IPS DF 6.9 (cell line): ENCODE results near the gene USP13.
"Not testable (repeated sequence)": the region's sequence is repeated elsewhere in the genome, so short reads cannot be mapped to it uniquely, and the experiment has no call there.

Experiments used
- DNase-seq: peaks from one replicate; pipeline ENCODE4 v3.0.0-alpha.2; 2013; ENCODE audit warnings: low read depth, low spot score
- H3K27ac ChIP-seq: one replicate; pipeline ENCODE4 v1.5.1; 2013; ENCODE audit warnings: low read length, control low read depth
- H3K27me3 ChIP-seq: 2 replicates; pipeline ENCODE4 v1.6.1; 2013; ENCODE audit warnings: mild to moderate bottlenecking, low read length; ENCODE audit not compliant: control insufficient read depth, insufficient read depth
- H3K36me3 ChIP-seq: 2 replicates; pipeline ENCODE4 v1.6.1; 2013; ENCODE audit warnings: low read length; ENCODE audit not compliant: control insufficient read depth, insufficient read depth
- H3K4me1 ChIP-seq: 2 replicates; pipeline ENCODE4 v1.6.1; 2013; ENCODE audit warnings: low read length; ENCODE audit not compliant: control insufficient read depth, insufficient read depth
- H3K4me3 ChIP-seq: 2 replicates; pipeline ENCODE4 v1.5.1; 2013; ENCODE audit warnings: mild to moderate bottlenecking, low read length
- H3K9me3 ChIP-seq: 2 replicates; pipeline ENCODE4 v1.6.1; 2013; ENCODE audit warnings: low read length, inconsistent platforms; ENCODE audit not compliant: control insufficient read depth, insufficient read depth
- WGBS: extraction: QIAGEN DNeasy Blood & Tissue Kit; methylation state at CpG from one replicate; pipeline ENCODE4 v1.1.7; 2013; ENCODE audit warnings: mixed read lengths, missing lambda C conversion rate; ENCODE audit not compliant: insufficient read length, insufficient coverage; 5-methylcytosine and 5-hydroxymethylcytosine counted together

USP13 gene

DNA sequence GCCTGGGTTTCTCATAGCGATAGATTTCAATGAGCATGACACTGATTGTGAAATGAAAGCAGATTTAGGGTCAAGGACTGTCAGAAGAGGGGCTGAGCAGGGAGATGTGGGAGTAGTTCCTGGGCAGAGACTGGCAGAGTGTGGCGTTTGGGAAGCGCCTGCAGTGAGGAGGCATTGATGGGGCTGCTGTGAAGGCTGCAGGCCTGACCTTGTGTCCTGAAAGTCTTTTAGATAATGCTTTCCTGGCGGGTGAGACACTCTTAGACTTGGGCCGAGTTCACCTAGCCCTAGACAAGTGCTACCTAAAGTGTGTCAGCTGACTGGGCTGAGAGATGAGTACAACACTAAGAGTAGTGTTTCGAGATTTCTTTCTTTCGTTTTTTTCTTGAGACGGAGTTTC lies 20.7 kb downstream of the USP13 start:
- H3K36me3 ChIP-seq = no peaks in the 10 kb centered on the region
- H3K4me1 ChIP-seq = 0 out of 2 replicates have a peak, but pooled peaks cover 1% of the 10 kb centered on the region
- H3K4me3 ChIP-seq = no peak overlapping the region
- no peak for DNase-seq
- no peak overlapping the region for H3K27ac ChIP-seq
- H3K9me3 ChIP-seq = no peaks in the 10 kb centered on the region
- no peaks in the 10 kb centered on the region for H3K27me3 ChIP-seq
- no CpG with 5 or more reads among the region's 8 CpGs for WGBS

DNA sequence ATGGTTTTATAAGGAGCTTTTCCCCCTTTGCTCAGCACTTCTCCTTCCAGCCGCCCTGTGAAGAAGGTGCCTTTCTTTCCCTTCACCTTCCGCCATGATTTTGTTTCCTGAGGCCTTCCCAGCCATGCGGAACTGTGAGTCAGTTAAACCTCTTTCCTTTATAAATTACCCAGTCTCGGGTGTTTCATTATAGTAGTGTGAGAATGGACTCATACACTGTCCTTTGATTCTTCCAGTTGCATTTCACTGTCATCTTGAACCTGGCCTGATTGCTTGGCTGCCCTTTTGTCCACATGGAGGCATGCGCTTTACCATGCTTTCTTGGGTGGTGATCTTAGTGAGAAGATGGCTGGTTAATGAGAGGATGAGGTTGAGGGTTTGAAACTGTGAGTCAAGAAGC lies 23.2 kb downstream of the USP13 start:
- no CpG with 5 or more reads among the region's 5 CpGs for WGBS
- H3K36me3 ChIP-seq = no peaks in the 10 kb centered on the region
- no peak overlapping the region for H3K4me3 ChIP-seq
- H3K27ac ChIP-seq = no peak overlapping the region
- no peaks in the 10 kb centered on the region for H3K27me3 ChIP-seq
- H3K9me3 ChIP-seq = no peaks in the 10 kb centered on the region
- DNase-seq = no peak
- 0 out of 2 replicates have a peak, but pooled peaks cover 1% of the 10 kb centered on the region for H3K4me1 ChIP-seq

DNA sequence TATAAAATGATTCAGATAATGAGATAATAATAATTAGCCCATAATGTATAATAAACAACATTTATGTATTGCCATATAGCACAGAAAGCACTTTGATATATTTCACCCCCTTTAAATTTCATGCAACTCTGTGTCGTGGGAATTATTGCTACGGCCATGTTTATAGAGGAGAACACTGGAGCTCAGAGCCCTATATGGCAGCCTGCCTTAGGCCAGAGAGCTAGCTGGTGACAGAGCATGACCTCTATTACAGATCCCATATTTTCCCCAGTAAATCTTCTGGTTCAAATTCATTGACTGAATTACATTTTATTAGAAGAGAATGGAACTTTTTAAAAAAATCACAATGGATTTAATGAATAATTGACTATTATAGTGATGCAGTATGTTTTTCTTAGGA lies 25.0 kb downstream of the USP13 start:
- WGBS = no CpG with 5 or more reads among the region's 2 CpGs

DNA sequence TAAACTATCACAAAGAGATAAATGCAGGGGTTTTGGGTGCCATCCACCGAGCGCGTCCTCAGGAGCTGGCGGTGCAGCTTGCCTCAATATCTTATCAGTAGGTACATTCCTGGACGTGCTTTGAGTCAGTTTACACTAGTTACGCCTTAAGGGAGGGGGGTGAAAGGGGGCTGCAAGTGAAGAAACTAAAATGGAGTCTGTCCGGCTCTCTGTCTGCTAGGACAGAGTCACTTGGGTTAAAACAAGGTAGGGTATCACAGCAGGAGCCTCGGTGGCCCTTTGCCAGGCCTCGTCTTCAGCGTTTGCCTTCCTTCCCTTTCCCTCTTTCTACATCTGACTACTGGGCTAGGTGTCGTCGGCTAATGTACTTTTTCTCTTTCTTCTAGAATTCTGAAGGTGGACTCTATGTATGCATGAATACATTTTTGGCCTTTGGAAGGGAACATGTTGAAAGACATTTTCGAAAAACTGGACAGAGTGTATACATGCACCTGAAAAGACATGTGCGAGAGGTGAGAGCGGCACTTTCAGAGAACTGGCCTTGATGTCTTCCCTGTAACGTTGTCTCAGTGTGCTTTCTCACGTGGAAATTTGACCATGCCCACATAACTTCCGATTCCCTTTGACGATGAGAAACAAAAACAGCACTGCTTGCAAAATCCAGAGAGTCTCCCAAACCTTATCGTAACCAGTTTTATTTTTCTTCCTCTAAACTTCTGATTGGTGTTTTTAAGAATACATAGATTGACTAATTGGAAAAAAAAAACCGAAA lies 28.8 kb downstream of the USP13 start:
- no peak overlapping the region for H3K4me3 ChIP-seq
- H3K27ac ChIP-seq = no peak overlapping the region
- WGBS = no CpG with 5 or more reads among the region's 21 CpGs

More for the DNA sequence above, 25.0 kb downstream of the USP13 start:
- H3K4me1 ChIP-seq = 0 out of 2 replicates have a peak, but pooled peaks cover under 1% of the 10 kb centered on the region
- no peaks in the 10 kb centered on the region for H3K9me3 ChIP-seq
- H3K27me3 ChIP-seq = no peaks in the 10 kb centered on the region
- no peak overlapping the region for H3K27ac ChIP-seq
- no peaks in the 10 kb centered on the region for H3K36me3 ChIP-seq
- H3K4me3 ChIP-seq = no peak overlapping the region
- no peak for DNase-seq

DNA sequence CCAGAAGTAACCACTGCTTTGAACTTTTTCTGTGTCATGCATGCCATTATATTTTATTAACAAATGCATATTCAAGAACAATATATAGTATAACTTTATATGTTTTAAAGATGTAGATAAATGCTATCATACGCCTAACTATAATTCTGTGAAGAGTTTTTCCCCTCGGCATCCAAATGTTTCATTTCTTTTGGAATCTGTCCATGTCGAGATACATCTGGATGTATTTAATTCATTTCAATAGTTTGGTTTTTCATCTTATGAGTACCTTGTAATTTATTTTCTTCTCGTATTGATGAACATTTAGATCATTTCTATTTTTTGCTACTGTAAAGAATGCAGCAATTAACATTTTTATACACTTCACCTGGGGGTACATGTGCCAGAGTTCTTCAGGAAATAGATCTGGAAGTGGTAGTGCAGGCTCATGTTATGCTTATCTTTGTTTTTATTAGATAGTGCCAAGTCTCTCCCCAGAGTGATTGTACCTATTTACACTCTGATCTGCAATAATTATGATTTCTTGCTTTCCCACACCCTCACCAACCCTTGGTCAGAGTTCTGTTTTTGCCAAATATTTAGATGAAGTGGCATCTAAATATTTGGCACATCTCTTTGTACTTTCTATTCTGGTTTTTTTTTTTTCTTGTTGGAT lies 29.7 kb downstream of the USP13 start:
- Histone ChIP-seq H3K27ac (no peak overlapping the region), H3K4me1 (no peaks in the 10 kb centered on the region), H3K9me3 (no peaks in the 10 kb centered on the region), H3K27me3 (no peaks in the 10 kb centered on the region), H3K36me3 (peaks cover under 1% of the 10 kb centered on the region; the same call in 1 of the 2 replicates), H3K4me3 (no peak overlapping the region)
- no peak for DNase-seq
- WGBS = no CpG with 5 or more reads among the region's 4 CpGs

More for the DNA sequence above, 28.8 kb downstream of the USP13 start:
- no peaks in the 10 kb centered on the region for H3K27me3 ChIP-seq
- no peak for DNase-seq
- H3K36me3 ChIP-seq = no peaks in the 10 kb centered on the region
- H3K4me1 ChIP-seq = no peaks in the 10 kb centered on the region
- no peaks in the 10 kb centered on the region for H3K9me3 ChIP-seq

DNA sequence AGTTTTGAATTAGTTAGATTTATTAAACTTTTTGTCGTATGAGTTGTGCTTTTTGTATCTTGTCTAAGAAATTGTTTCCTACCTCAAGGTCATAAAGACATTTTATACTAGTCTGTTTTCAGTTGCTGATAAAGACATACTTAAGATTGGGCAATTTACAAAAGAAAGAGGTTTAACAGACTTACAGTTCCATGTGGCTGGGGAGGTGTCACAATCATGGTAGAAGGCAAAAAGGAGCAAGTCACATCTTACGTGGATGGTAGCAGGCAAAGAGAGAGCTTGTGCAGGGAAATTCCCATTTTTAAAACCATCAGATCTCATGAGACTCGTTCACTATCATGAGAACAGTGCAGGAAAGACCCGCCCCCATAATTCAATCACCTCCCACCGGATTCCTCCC lies 30.4 kb downstream of the USP13 start:
- H3K36me3 ChIP-seq, H3K27me3 ChIP-seq, DNase-seq, H3K4me1 ChIP-seq, H3K27ac ChIP-seq, H3K4me3 ChIP-seq, H3K9me3 ChIP-seq: not testable (repeated sequence)
- 100% methylated on average over 1 of the region's 5 CpGs for WGBS

DNA sequence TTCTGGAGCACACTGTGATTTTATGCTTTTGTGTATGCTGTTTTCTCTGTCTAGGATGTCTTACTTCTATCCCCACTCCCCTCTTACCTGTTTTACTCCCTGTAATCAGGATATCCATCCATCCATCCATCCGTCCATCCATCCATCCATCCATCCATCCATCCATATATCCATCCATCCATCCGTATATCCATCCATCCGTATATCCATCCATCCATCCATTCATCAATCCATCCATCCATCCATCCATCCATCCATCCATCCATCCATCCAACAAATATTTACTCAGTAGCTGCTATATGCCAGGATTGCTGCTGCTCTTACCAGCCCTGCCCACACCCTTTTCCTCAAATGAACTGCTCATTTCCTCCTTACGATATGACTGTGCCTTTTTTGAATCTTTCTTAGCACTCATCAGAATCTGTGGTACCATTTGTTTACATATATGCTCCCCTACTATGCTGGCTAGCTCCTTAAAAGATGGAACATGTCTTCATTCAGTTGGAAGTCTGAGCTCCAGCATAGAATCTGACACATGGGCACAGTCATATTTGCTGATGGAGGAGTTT lies 35.2 kb downstream of the USP13 start:
- Histone ChIP-seq H3K4me1 (no peaks in the 10 kb centered on the region), H3K36me3 (peaks cover 2% of the 10 kb centered on the region; the same call in 1 of the 2 replicates), H3K27me3 (no peaks in the 10 kb centered on the region), H3K4me3 (no peak overlapping the region), H3K27ac (no peak overlapping the region), H3K9me3 (no peaks in the 10 kb centered on the region)
- 100% methylated on average over 2 of the region's 4 CpGs for WGBS
- no peak for DNase-seq

DNA sequence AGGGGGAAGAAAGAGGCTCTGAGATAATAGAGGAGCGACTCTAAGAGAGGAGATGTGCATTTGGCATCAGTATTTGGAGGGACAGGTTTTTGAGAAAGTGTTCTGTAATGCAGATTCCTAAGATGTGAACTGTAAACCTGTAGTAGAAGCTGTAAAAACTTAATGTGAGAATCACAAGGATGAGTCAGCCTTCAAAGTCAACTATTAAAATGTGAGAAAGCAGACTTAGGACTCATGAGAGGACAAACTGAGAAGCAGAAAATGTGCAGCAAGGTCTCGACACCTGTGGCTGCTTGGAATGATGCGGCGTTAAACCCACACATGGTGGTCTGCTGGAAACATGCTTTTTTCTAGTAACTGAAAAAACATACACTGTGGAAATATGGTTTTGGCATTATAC lies 36.0 kb downstream of the USP13 start:
- WGBS = no CpG with 5 or more reads among the region's 4 CpGs
- H3K36me3 ChIP-seq = peaks cover 2% of the 10 kb centered on the region; the same call in 1 of the 2 replicates

DNA sequence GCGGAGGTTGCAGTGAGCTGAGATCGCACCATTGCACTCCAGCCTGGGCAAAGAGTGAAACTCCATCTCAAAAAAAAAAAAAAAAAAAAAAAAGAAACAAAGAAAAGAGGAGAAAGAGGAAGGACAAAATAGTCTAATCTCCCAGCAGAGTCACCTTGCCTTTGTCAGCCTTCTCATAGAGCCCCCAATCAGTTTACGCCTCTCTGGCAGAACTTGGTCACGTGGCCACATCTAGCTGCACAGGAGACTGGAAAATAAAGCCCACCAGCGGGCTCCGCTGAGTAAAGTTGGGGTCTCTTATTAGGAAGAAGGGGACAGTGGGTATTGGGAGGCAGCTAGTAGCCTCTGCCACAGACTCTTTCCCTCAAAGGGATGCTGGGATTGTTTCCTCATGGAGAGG lies 41.9 kb downstream of the USP13 start:
- H3K36me3 ChIP-seq = no peaks in the 10 kb centered on the region
- no peaks in the 10 kb centered on the region for H3K27me3 ChIP-seq
- H3K27ac ChIP-seq = no peak overlapping the region
- H3K4me1 ChIP-seq = no peaks in the 10 kb centered on the region
- no CpG with 5 or more reads among the region's 6 CpGs for WGBS
- DNase-seq = no peak
- no peak overlapping the region for H3K4me3 ChIP-seq
- H3K9me3 ChIP-seq = no peaks in the 10 kb centered on the region

More for the DNA sequence above, 36.0 kb downstream of the USP13 start:
- H3K9me3 ChIP-seq = no peaks in the 10 kb centered on the region
- DNase-seq = no peak
- no peaks in the 10 kb centered on the region for H3K27me3 ChIP-seq
- no peaks in the 10 kb centered on the region for H3K4me1 ChIP-seq
- H3K27ac ChIP-seq = no peak overlapping the region
- no peak overlapping the region for H3K4me3 ChIP-seq

DNA sequence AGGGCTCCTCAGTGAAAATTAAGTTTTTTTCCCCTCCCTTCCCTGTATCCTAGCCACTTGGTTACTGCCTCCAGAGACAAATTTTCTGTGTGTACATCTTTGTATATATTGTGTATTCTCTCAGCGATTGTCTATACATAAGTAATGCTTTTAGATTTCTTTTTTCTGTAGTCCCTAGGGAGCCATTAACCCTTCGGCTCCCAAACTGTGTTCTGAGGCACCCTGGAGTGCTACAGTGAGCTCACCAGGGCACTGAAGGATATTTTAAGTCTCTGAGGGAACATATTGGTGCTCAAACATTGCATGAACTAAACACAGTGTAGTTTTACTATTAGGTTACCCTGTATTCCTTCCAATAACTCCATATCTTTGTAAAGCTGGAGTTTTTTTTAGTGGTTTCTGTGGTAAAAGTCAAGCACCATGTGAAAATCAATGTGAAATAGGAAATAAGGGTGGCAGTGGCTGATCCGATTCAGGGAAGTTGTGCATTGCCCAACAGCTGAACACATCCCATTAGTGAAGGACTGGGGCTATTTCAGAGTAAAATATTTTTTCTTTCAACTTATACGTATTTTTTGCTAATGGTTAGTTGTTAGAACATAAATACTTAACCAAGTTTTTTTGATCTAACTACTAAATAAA lies 43.0 kb downstream of the USP13 start:
- no peak overlapping the region for H3K27ac ChIP-seq
- no peaks in the 10 kb centered on the region for H3K27me3 ChIP-seq
- no CpG with 5 or more reads among the region's 4 CpGs for WGBS
- no peaks in the 10 kb centered on the region for H3K9me3 ChIP-seq
- H3K4me1 ChIP-seq = no peaks in the 10 kb centered on the region
- no peaks in the 10 kb centered on the region for H3K36me3 ChIP-seq
- no peak for DNase-seq
- H3K4me3 ChIP-seq = no peak overlapping the region
